IMR-90 (cell line): Measurements from ENCODE around the gene AMIGO1. TPM values are rescaled to one million over a fixed set of nuclear protein-coding genes. Genes with fewer than 3 reads are reported as not detected.

Experiments
- ATAC-seq: fragments of 200-7000 bp; cut with Tn5 transposase; 2 replicates; pipeline ENCODE4 v1.9.1; 2020; ENCODE audit warnings: low read depth, mild to moderate bottlenecking, moderate library complexity
- BruUV-seq: library from RNA; stranded (reverse); fragments of 400-500 nt; replicated peaks from 2 replicates; lab custom pipeline; 2021; lab: Mats Ljungman, UMichigan
- CTCF ChIA-PET: fragments of 300-600 bp; formaldehyde crosslinking; extraction: SDS; loops from one replicate; lab custom pipeline; 2021; ENCODE audit warnings: antibody characterized with exemption; lab: Yijun Ruan, JAX
- POLR2A ChIA-PET: fragments of 300-600 bp; sonication (Branson Sonifier 250); formaldehyde crosslinking; loops from one replicate; lab custom pipeline; 2022; ENCODE audit warnings: antibody characterized with exemption; ENCODE audit not compliant: unreplicated experiment; lab: Charles Lee
- DNase-seq: peaks from one replicate; pipeline ENCODE4 v3.0.0; 2013
- H2AFZ ChIP-seq: replicated peaks from 2 replicates; pipeline ENCODE3; 2013; ENCODE audit warnings: low read length, mild to moderate bottlenecking; ENCODE audit not compliant: poor library complexity
- H2AK5ac ChIP-seq: 2 replicates; pipeline ENCODE4 v1.6.1; 2013; ENCODE audit warnings: low read depth, low read length, inconsistent platforms
- H2AK9ac ChIP-seq: replicated peaks from 2 replicates; pipeline ENCODE3; 2013; ENCODE audit warnings: mild to moderate bottlenecking, low read depth, low read length, moderate library complexity; ENCODE audit not compliant: poor library complexity
- H2BK120ac ChIP-seq: 2 replicates; pipeline ENCODE4 v1.6.1; 2013; ENCODE audit warnings: low read depth, low read length, inconsistent platforms
- H2BK15ac ChIP-seq: 3 replicates; pipeline ENCODE4 v1.6.1; 2013; ENCODE audit warnings: low read depth, low read length, inconsistent platforms
- H2BK20ac ChIP-seq: 2 replicates; pipeline ENCODE4 v1.6.1; 2013; ENCODE audit warnings: low read depth, mild to moderate bottlenecking, inconsistent platforms, low read length, moderate library complexity
- H2BK5ac ChIP-seq: 2 replicates; pipeline ENCODE4 v1.6.1; 2013; ENCODE audit warnings: mild to moderate bottlenecking, low read depth, low read length, inconsistent platforms; ENCODE audit not compliant: poor library complexity, severe bottlenecking
- H3K14ac ChIP-seq: replicated peaks from 2 replicates; pipeline ENCODE4 v1.6.1; 2013; ENCODE audit warnings: low read depth, low read length, inconsistent platforms
- H3K18ac ChIP-seq: 2 replicates; pipeline ENCODE4 v1.6.1; 2013; ENCODE audit warnings: low read depth, low read length, control low read depth
- H3K23ac ChIP-seq: 2 replicates; pipeline ENCODE4 v1.6.1; 2013; ENCODE audit warnings: low read depth, low read length, inconsistent platforms
- H3K27ac ChIP-seq: 2 replicates; pipeline ENCODE4 v1.5.1; 2013; ENCODE audit warnings: mild to moderate bottlenecking, control low read depth, low read length; ENCODE audit not compliant: insufficient read depth
- H3K27me3 ChIP-seq: 2 replicates; pipeline ENCODE4 v1.6.1; 2013; ENCODE audit warnings: low read length; ENCODE audit not compliant: control insufficient read depth, insufficient read depth
- H3K36me3 ChIP-seq: 2 replicates; pipeline ENCODE4 v1.6.1; 2013; ENCODE audit warnings: low read length, mixed read lengths; ENCODE audit not compliant: control insufficient read depth, insufficient read depth
- H3K4ac ChIP-seq: 2 replicates; pipeline ENCODE4 v1.6.1; 2013; ENCODE audit warnings: low read depth, low read length, inconsistent platforms
- H3K4me1 ChIP-seq: 2 replicates; pipeline ENCODE4 v1.6.1; 2013; ENCODE audit warnings: low read length, mixed read lengths; ENCODE audit not compliant: control insufficient read depth, insufficient read depth
- H3K4me2 ChIP-seq: 2 replicates; pipeline ENCODE4 v1.6.1; 2013; ENCODE audit warnings: low read depth, mild to moderate bottlenecking, control low read depth, low read length, moderate library complexity
- H3K4me3 ChIP-seq: 2 replicates; pipeline ENCODE4 v1.5.1; 2013; ENCODE audit warnings: low read depth, mild to moderate bottlenecking, control low read depth, low read length, moderate library complexity; ENCODE audit not compliant: insufficient read depth
- H3K56ac ChIP-seq: 2 replicates; pipeline ENCODE4 v1.6.1; 2013; ENCODE audit warnings: low read length, inconsistent platforms; ENCODE audit not compliant: insufficient read depth; ENCODE audit errors: extremely low read depth
- H3K79me1 ChIP-seq, 2 experiments: 2 replicates each; pipeline ENCODE4 v1.6.1; 2013; ENCODE audit warnings: low read length in 2 of 2, inconsistent platforms in 1 of 2, low read depth in 1 of 2
- H3K9ac ChIP-seq: 2 replicates; pipeline ENCODE4 v1.6.1; 2013; ENCODE audit warnings: low read depth, low read length, control low read depth
- H3K9me1 ChIP-seq: 2 replicates; pipeline ENCODE4 v1.6.1; 2013; ENCODE audit warnings: low read length, inconsistent platforms; ENCODE audit not compliant: insufficient read depth
- H3K9me3 ChIP-seq: 2 replicates; pipeline ENCODE4 v1.6.1; 2013; ENCODE audit warnings: low read length; ENCODE audit not compliant: control insufficient read depth, insufficient read depth
- H4K20me1 ChIP-seq: 2 replicates; pipeline ENCODE4 v1.6.1; 2013; ENCODE audit warnings: low read length, inconsistent platforms; ENCODE audit not compliant: insufficient read depth
- H4K5ac ChIP-seq: 2 replicates; pipeline ENCODE4 v1.6.1; 2013; ENCODE audit warnings: mild to moderate bottlenecking, low read depth, low read length, control low read depth
- H4K8ac ChIP-seq, 2 experiments: 2 replicates each; pipeline ENCODE4 v1.6.1; 2013; ENCODE audit warnings: low read depth in 2 of 2, low read length in 2 of 2, control low read depth in 1 of 2, inconsistent platforms in 1 of 2
- H4K91ac ChIP-seq: 2 replicates; pipeline ENCODE4 v1.6.1; 2013; ENCODE audit warnings: low read depth, low read length, inconsistent platforms; ENCODE audit not compliant: insufficient read depth
- BHLHE40 ChIP-seq: fragments of 150-350 bp; IDR thresholded peaks from 2 replicates; pipeline ENCODE4 v1.6.1; 2016; ENCODE audit warnings: mild to moderate bottlenecking, low read depth, low read length
- CEBPB ChIP-seq: IDR thresholded peaks from 2 replicates; pipeline ENCODE4 v1.6.1; 2012; ENCODE audit warnings: low read depth, low read length, improper control_type of control experiment
- CHD1 ChIP-seq: IDR thresholded peaks from 2 replicates; pipeline ENCODE4 v1.6.1; 2012; ENCODE audit warnings: low read depth, low read length, improper control_type of control experiment
- MXI1 ChIP-seq: IDR thresholded peaks from 2 replicates; pipeline ENCODE4 v1.6.1; 2012; ENCODE audit warnings: low read depth, mild to moderate bottlenecking, low read length, moderate library complexity, borderline replicate concordance
- POLR2A ChIP-seq: IDR thresholded peaks from 2 replicates; pipeline ENCODE4 v1.6.1; 2012; ENCODE audit warnings: mild to moderate bottlenecking, low read depth, low read length
- RFX5 ChIP-seq: IDR thresholded peaks from 2 replicates; pipeline ENCODE4 v1.8.0; 2012; ENCODE audit warnings: low read depth, mild to moderate bottlenecking, low read length, moderate library complexity
- SMC3 ChIP-seq: fragments of 150-350 bp; IDR thresholded peaks from 2 replicates; pipeline ENCODE4 v1.6.1; 2016; ENCODE audit warnings: low read depth, mild to moderate bottlenecking, antibody characterized with exemption, low read length, moderate library complexity
- WGBS, 2 experiments: methylation state at CpG; one replicate each; pipeline versions ENCODE4 v1.1.5 to v1.1.7; 2013; ENCODE audit warnings: missing lambda C conversion rate in 2 of 2; ENCODE audit not compliant: insufficient read length in 1 of 2; ENCODE audit errors: extremely low coverage in 2 of 2; 5-methylcytosine and 5-hydroxymethylcytosine counted together
- dilution Hi-C: fragments of 300-500 bp; cut with HindIII; formaldehyde crosslinking; loops from one replicate; pipeline ENCODE4 v1.14.3; 2018; ENCODE audit warnings: low sequenced_read_pairs; ENCODE audit not compliant: unreplicated experiment
- in situ Hi-C: fragments of 300-500 bp; cut with MboI; formaldehyde crosslinking; loops from 3 replicates; pipeline ENCODE4 v1.14.3; 2019; ENCODE audit warnings: low sequenced_read_pairs, inconsistent platforms, mixed read lengths
- intact Hi-C: fragments of 100-400 bp; cut with micrococcal nuclease; formaldehyde crosslinking; loops from 2 replicates; pipeline ENCODE4 v1.10.0; 2022
- polyA plus RNA-seq, 3 experiments: library from polyadenylated mRNA; depleted of rRNA; stranded (reverse); fragments of >200 nt; gene quantifications; 2 replicates each; pipeline ENCODE4 v1.2.3, GENCODE V29; 2012; ENCODE audit warnings: low replicate concordance in 1 of 3
- total RNA-seq: library from RNA; depleted of rRNA; stranded (reverse); fragments of >200 nt; gene quantifications from 2 replicates; pipeline ENCODE4 v1.2.3, GENCODE V29; 2012
- TF ChIP-seq, protein P1 (sequence below): fragments of 150-350 bp; IDR thresholded peaks from 2 replicates; pipeline ENCODE4 v1.6.1; 2016; ENCODE audit warnings: low read depth, mild to moderate bottlenecking, low read length, moderate library complexity, borderline replicate concordance

The AMIGO1 gene
- total and polyA plus RNA-seq, 2 of the 4 experiments (the other 2 are of a cell fraction): 1.5 to 1.6 TPM

DNA sequence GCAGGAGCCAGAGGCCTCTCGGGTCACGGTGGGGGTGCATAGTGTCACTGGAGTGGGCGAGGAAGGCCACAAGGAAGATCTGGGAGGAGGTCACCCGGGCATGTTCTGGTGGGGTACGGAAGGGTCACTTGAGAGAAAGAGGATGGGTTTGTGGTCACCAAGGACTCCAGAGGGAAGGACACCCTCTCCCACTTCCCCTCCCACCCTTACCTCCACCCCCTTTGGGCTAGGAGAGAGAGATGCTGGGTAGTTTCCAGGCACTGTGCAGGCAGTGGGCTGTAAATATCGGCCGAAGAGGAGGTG lies 703 bp downstream of the AMIGO1 start:
- Histone ChIP-seq H3K79me1 (no peaks in the 10 kb centered on the region), H2BK20ac (no peak overlapping the region), H4K91ac (no peak overlapping the region), H4K20me1 (no peaks in the 10 kb centered on the region; the same call in 1 of the 2 replicates), H3K9me3 (no peaks in the 10 kb centered on the region), H4K5ac (no peak overlapping the region), H2BK120ac (no peak overlapping the region), H3K4me3 (peak overlapping the region; percentile 81; the same call in 1 of the 2 replicates), H4K8ac (no peak overlapping the region), H2AK9ac (peak overlapping the region; percentile 84), H2AK5ac (no peak overlapping the region), H2AFZ (peak overlapping the region; percentile 59), H3K36me3 (peaks cover 2% of the 10 kb centered on the region; the same call in 1 of the 2 replicates), H3K4me2 (peak overlapping the region; percentile 80), H3K27ac (no peak overlapping the region), H2BK15ac (no peak overlapping the region), H3K23ac (no peak overlapping the region), H3K9me1 (peaks cover 5% of the 10 kb centered on the region; the same call in 1 of the 2 replicates), H3K18ac (no peak overlapping the region), H3K56ac (no peak overlapping the region), H3K27me3 (peaks cover 9% of the 10 kb centered on the region), H3K4ac (no peak overlapping the region), H3K4me1 (peaks cover 5% of the 10 kb centered on the region), H3K14ac (no peak overlapping the region), H3K9ac (no peak overlapping the region), H2BK5ac (no peak overlapping the region)
- in situ Hi-C loops (no loop called here), intact Hi-C loops (no loop called here), dilution Hi-C loops (no loop called here)
- ATAC-seq (no peak), DNase-seq (no peak)
- BruUV-seq: no TSS peak
- ChIA-PET CTCF (interaction anchor here (4.0 kb wide), 1 partner anchor 23 kb away, joined by 13 read pairs; no protein-coding TSS in a partner anchor), POLR2A (no interaction called here)
- no peak for TF ChIP-seq MXI1
- TF ChIP-seq CHD1: no peak
- no peak for TF ChIP-seq CEBPB
- TF ChIP-seq, protein P1, sequence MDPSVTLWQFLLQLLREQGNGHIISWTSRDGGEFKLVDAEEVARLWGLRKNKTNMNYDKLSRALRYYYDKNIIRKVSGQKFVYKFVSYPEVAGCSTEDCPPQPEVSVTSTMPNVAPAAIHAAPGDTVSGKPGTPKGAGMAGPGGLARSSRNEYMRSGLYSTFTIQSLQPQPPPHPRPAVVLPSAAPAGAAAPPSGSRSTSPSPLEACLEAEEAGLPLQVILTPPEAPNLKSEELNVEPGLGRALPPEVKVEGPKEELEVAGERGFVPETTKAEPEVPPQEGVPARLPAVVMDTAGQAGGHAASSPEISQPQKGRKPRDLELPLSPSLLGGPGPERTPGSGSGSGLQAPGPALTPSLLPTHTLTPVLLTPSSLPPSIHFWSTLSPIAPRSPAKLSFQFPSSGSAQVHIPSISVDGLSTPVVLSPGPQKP: no peak
- TF ChIP-seq SMC3: no peak
- TF ChIP-seq BHLHE40: no peak
- TF ChIP-seq RFX5: no peak
- TF ChIP-seq POLR2A: no peak
- WGBS, 2 experiments: 100% methylated on average over 2 of the region's 7 CpGs; no CpG with 5 or more reads in 1 of the 2 experiments
